ENCODE measurements around the gene WDR47. TPM values are rescaled to one million over a fixed set of nuclear protein-coding genes. Genes with fewer than 3 reads are reported as not detected.

The WDR47 gene
- total RNA-seq, 1 donor from 2014 or later, result 20.0 TPM

DNA sequence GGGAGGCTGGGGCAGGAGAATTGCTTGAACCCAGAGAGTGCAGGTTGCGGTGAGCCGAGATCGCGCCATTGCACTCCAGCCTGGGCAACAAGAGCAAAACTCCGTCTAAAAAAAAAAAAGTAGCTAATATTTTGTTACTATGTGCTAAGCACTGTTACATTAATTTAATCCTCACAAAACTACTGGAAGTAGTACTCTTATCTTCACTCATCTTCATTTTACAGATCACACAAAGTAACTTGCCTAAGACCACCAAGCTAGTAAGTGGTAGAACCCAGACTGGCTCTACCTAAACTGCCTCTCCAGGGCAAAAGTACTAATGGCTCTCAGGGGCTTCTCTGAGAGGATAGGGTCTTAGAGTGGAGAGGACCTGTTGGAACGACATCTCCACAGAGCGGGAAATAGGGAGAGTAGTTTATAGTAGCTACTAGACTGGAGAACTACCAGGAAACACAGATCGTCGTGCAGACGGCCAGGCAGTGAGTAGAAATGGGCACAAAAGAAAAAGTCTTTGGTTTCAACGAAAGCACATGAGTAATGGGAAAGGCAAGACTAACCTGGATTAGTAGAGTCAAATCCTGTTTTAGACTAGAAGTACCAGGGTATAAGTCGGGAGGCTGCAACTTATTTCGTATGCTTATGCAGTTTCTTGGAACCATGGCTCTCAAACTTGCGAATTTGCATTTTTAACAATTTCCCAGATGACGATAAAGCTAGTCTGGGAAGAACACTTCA is 80.0 kb downstream of the WDR47 start:
- no peaks in the 10 kb centered on the region for H3K9me3 ChIP-seq (replicated peaks)
- no peaks in the 10 kb centered on the region for H3K27me3 ChIP-seq (ENCODE audit: low read depth)
- H3K4me3 ChIP-seq, result peak overlapping the region; percentile 88
- peaks cover 41% of the 10 kb centered on the region for H3K4me1 ChIP-seq
- H3K36me3 ChIP-seq, result peaks cover 8% of the 10 kb centered on the region
- DNase-seq, result no peak
- intact Hi-C loops (cut with micrococcal nuclease), result no loop called here
- TF ChIP-seq, protein P1, sequence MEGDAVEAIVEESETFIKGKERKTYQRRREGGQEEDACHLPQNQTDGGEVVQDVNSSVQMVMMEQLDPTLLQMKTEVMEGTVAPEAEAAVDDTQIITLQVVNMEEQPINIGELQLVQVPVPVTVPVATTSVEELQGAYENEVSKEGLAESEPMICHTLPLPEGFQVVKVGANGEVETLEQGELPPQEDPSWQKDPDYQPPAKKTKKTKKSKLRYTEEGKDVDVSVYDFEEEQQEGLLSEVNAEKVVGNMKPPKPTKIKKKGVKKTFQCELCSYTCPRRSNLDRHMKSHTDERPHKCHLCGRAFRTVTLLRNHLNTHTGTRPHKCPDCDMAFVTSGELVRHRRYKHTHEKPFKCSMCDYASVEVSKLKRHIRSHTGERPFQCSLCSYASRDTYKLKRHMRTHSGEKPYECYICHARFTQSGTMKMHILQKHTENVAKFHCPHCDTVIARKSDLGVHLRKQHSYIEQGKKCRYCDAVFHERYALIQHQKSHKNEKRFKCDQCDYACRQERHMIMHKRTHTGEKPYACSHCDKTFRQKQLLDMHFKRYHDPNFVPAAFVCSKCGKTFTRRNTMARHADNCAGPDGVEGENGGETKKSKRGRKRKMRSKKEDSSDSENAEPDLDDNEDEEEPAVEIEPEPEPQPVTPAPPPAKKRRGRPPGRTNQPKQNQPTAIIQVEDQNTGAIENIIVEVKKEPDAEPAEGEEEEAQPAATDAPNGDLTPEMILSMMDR (IDR thresholded peaks at IDR 0.05; ENCODE audit: borderline replicate concordance), result no peak
- peak overlapping the region; percentile 99 for H3K27ac ChIP-seq (replicated peaks)

GRCh38 chr1:108961198-108961597 is 80.7 kb downstream of the WDR47 start:
- intact Hi-C loops (cut with micrococcal nuclease), result no loop called here

DNA sequence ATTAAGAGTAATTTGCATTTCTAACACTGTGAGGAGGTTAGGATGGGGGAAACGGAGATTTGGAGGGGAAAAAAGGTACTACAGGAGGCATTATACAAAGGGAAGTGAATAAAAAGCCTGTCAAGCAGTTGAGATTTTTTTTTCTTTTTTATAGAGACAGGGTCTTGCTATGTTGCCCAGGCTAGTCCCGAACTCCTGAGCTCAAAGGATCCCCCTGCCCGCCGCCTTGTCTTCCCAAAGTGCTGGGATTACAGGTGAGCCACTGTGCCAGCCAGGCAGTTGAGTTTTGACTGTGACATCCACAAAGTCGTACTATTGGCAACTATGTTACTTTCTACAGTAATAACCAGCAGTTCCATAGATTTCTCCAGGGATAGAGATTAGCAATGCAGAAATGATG is 81.2 kb downstream of the WDR47 start:
- intact Hi-C loops (cut with micrococcal nuclease), result no loop called here
- Histone ChIP-seq H3K4me1 (peaks cover 41% of the 10 kb centered on the region), H3K27me3 (ENCODE audit: low read depth) (no peaks in the 10 kb centered on the region), H3K9me3 (replicated peaks) (no peaks in the 10 kb centered on the region), H3K36me3 (peaks cover 11% of the 10 kb centered on the region), H3K4me3 (no peak overlapping the region), H3K27ac (replicated peaks) (no peak overlapping the region)
- TF ChIP-seq, protein P1 (IDR thresholded peaks at IDR 0.05; ENCODE audit: borderline replicate concordance), result no peak
- DNase-seq, result no peak

More at GRCh38 chr1:108961198-108961597, 80.7 kb downstream of the WDR47 start:
- TF ChIP-seq, protein P1 (IDR thresholded peaks at IDR 0.05; ENCODE audit: borderline replicate concordance), result no peak
- no peaks in the 10 kb centered on the region for H3K9me3 ChIP-seq (replicated peaks)
- no peak for DNase-seq
- H3K4me3 ChIP-seq, result no peak overlapping the region
- H3K36me3 ChIP-seq, result peaks cover 8% of the 10 kb centered on the region
- H3K4me1 ChIP-seq, result peaks cover 41% of the 10 kb centered on the region
- no peaks in the 10 kb centered on the region for H3K27me3 ChIP-seq (ENCODE audit: low read depth)
- no peak overlapping the region for H3K27ac ChIP-seq (replicated peaks)

- no peaks in the 10 kb centered on the region for H3K27me3 ChIP-seq (ENCODE audit: low read depth)
- no peak for DNase-seq
- H3K9me3 ChIP-seq (replicated peaks), result no peaks in the 10 kb centered on the region
- TF ChIP-seq, protein P1 (IDR thresholded peaks at IDR 0.05; ENCODE audit: borderline replicate concordance), result no peak
- peaks cover 32% of the 10 kb centered on the region for H3K4me1 ChIP-seq
- no peak overlapping the region for H3K4me3 ChIP-seq
- intact Hi-C loops (cut with micrococcal nuclease), result no loop called here
- peaks cover 15% of the 10 kb centered on the region for H3K36me3 ChIP-seq
- no peak overlapping the region for H3K27ac ChIP-seq (replicated peaks)
Measured at GRCh38 chr1:108957888-108958287, 84.0 kb downstream of the WDR47 start.

DNA sequence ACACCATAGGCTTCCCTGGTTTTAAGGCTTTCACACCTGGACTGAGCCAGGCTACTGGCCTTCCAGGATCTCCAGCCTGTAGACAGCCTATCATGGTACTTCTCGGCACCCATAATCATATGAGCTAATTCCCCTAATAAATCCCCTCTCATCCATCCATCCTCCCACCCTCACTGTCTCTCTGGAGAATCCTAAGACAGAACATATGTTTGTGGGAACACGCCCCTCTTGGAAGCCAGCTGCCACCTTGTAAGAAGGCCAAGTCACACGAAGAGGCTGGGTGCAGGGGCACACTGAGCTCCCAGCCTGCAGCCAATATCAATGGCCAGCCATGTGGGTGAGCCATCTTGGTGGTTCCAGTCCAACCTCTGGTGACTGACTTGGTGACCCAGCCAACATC is 86.0 kb downstream of the WDR47 start:
- H3K27me3 ChIP-seq (ENCODE audit: low read depth), result no peaks in the 10 kb centered on the region
- peaks cover 15% of the 10 kb centered on the region for H3K36me3 ChIP-seq
- TF ChIP-seq, protein P1 (IDR thresholded peaks at IDR 0.05; ENCODE audit: borderline replicate concordance), result no peak
- H3K4me3 ChIP-seq, result no peak overlapping the region
- peaks cover 12% of the 10 kb centered on the region for H3K4me1 ChIP-seq
- intact Hi-C loops (cut with micrococcal nuclease), result no loop called here
- no peak overlapping the region for H3K27ac ChIP-seq (replicated peaks)
- H3K9me3 ChIP-seq (replicated peaks), result no peaks in the 10 kb centered on the region
- no peak for DNase-seq

All from left ventricle myocardium inferior (tissue), 1 donor.